CD4-positive, alpha-beta T cell treated with Interleukin-2 at 100 ng/mL for 4 hours (primary cell): ENCODE measurements around the gene ABCF1.
"Not testable (repeated sequence)": the region's sequence is repeated elsewhere in the genome, so short reads cannot be mapped to it uniquely, and the experiment has no call there.

Experiments used
- DNase-seq: peaks from one replicate; pipeline ENCODE4 v3.0.0-alpha.2; 2020; ENCODE audit warnings: low spot score

ABCF1 gene

GRCh38 chr6:30571075-30571761, at the start of gene ABCF1:
Gene ABCF1 (plus strand): TSS chr6:30571442. CDS start chr6:30571488, 46 bp downstream.
- DNase-seq, result peak; percentile 99

- DNase-seq, result not testable (repeated sequence)
Observed at GRCh38 chr6:30521952-30522351, 49.3 kb upstream of the ABCF1 start.

- DNase-seq, result not testable (repeated sequence)
Observed at GRCh38 chr6:30526444-30526843, 44.8 kb upstream of the ABCF1 start.

GRCh38 chr6:30529349-30529875, 41.8 kb upstream of the ABCF1 start:
- DNase-seq, result peak; percentile 35

- DNase-seq, result no peak
Observed at GRCh38 chr6:30530014-30530413, 41.2 kb upstream of the ABCF1 start.

GRCh38 chr6:30533460-30534294, 37.6 kb upstream of the ABCF1 start:
- peak; percentile 53 for DNase-seq

GRCh38 chr6:30537931-30538330, 33.3 kb upstream of the ABCF1 start:
- DNase-seq, result no peak

- DNase-seq, result peak; percentile 89
Observed at GRCh38 chr6:30541515-30542403, 29.5 kb upstream of the ABCF1 start.

GRCh38 chr6:30542404-30542725, 28.9 kb upstream of the ABCF1 start:
- peak; percentile 63 for DNase-seq

- no peak for DNase-seq
Observed at GRCh38 chr6:30542915-30543314, 28.3 kb upstream of the ABCF1 start.

- DNase-seq, result peak; percentile 45
Observed at GRCh38 chr6:30543821-30544220, 27.4 kb upstream of the ABCF1 start.

GRCh38 chr6:30544666-30545272, 26.5 kb upstream of the ABCF1 start:
- DNase-seq, result peak; percentile 73

GRCh38 chr6:30547454-30547853, 23.8 kb upstream of the ABCF1 start:
- no peak for DNase-seq

GRCh38 chr6:30548375-30548774, 22.9 kb upstream of the ABCF1 start:
- no peak for DNase-seq

- no peak for DNase-seq
Observed at GRCh38 chr6:30554404-30554803, 16.8 kb upstream of the ABCF1 start.

GRCh38 chr6:30554962-30555815, 16.1 kb upstream of the ABCF1 start:
- no peak for DNase-seq

- no peak for DNase-seq
Observed at GRCh38 chr6:30555816-30556065, 15.5 kb upstream of the ABCF1 start.

GRCh38 chr6:30556066-30556905, 15.0 kb upstream of the ABCF1 start, which contains the start of gene GNL1:
Gene GNL1 (minus strand): TSS chr6:30556489. CDS start chr6:30556203, 286 bp downstream.
- DNase-seq, result peak; percentile 98

GRCh38 chr6:30556906-30557682, 14.1 kb upstream of the ABCF1 start, which contains the start of gene PRR3:
Gene PRR3 (plus strand): TSS chr6:30557295. CDS start chr6:30557345, 50 bp downstream.
- peak; percentile 91 for DNase-seq
